Muscle of arm (tissue), 12 donors: ENCODE data around the gene KDELR3. TPM values are rescaled to one million over a fixed set of nuclear protein-coding genes. Genes with fewer than 3 reads are reported as not detected.

Experiments used
- DNase-seq: peaks from one replicate; pipeline ENCODE4 v3.0.0-alpha.2; 2013
- polyA plus RNA-seq, 12 donors: library from polyadenylated mRNA; unstranded; fragments of 120-200 nt; gene quantifications; one replicate each; pipeline ENCODE4 v1.2.1, GENCODE V29; 2013; ENCODE audit not compliant: insufficient read length in 12 of 12

The KDELR3 gene
- polyA plus RNA-seq, 12 donors = 22.9 to 55.8 (median 33.7) TPM; not detected in 1

DNA sequence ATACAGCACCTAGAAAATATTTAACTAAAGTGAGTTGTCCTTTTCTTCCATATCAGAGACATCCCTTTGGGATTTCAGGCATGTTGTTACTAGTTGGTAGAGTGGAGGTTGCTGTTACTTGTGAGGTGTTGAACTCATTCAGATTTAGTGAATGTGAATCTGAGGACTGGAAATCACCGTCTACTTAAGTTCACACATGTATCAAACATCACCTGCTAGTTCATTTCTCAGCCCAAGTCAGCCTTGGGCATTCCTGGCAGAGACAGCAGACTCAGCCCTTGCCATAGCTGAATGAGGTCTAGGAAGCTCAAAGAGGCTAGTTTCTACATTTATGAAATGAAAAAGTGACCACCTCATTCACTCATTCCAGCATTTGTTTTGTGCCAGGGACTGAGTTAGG lies 9.7 kb downstream of the KDELR3 start:
- no peak for DNase-seq

DNA sequence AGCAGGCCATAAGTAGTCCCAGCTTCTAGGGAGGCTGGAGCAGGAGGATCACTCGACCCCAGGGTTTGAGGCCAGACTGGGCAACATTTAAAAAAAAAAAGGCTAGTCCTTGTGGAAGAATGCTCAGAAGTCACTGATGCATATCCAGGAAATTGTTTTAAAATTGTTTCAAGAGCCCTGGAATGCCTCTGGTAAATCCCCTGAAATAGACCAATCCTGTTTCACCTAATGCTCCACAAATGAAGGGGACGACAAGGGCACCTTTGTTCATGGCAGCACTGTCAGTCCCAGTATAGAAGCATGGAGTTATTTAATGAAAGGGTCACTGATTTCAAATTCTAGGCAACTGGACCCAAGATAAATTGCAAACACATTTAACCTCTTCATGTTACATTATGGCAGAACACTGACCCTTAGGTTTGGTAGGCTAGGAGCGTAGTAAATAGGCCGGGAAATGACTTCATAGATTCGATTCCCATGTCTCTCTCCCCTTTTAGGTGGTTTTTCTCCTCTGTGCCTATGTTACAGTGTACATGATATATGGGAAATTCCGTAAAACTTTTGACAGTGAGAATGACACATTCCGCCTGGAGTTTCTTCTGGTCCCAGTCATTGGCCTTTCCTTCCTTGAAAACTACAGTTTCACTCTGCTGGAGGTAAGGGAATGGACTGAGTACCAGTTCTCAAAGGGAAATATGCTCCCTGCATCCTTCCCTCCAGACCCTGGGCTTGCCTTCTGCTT lies 11.4 kb downstream of the KDELR3 start:
- DNase-seq = no peak

DNA sequence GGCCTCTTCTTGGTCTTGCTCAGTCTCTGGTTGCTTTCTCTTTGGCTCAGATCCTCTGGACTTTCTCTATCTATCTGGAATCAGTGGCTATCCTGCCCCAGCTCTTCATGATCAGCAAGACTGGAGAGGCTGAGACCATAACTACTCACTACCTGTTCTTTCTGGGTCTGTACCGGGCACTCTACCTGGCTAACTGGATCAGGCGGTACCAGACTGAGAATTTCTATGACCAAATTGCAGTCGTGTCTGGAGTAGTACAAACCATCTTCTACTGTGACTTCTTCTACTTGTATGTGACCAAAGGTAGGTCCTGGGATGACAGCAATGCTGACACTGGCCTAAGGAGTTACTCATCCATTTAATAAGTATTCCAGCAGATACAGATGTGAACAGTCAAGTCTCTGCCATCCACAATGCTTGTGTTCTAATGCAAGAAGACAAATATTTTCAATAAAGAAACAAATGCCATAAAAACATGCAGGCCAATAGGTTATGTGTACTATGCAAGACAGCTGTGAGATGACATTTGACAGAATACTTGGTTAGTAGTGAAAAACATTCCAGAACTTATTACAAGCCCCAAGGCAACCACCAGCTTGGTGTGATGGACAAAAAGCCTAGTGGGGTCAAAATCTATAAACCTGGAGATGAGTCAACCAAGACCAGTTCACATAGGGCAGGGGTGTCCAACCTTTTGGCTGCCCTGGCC lies 13.4 kb downstream of the KDELR3 start:
- no peak for DNase-seq

DNA sequence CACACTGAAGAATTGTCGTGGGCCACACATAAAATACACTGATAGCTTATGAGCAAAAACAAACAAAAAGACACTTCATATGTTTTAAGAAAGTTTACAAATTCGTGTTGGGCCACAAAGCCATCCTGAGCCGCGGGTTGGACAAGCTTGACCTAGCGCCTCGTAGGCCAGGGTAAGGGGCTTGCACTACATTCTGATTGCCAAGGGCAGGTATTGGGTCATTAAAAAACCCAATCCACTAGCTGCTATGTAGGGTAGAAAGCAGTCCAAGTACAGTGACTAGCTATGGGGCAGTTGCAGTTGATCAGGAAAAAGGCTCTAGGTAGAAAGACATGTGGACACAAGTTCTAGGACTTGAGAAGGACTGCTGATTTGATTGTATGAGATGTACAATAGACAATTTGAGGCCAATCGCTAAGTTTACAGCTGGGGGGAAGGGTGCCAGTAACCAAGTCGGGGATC lies 14.0 kb downstream of the KDELR3 start:
- DNase-seq = no peak

DNA sequence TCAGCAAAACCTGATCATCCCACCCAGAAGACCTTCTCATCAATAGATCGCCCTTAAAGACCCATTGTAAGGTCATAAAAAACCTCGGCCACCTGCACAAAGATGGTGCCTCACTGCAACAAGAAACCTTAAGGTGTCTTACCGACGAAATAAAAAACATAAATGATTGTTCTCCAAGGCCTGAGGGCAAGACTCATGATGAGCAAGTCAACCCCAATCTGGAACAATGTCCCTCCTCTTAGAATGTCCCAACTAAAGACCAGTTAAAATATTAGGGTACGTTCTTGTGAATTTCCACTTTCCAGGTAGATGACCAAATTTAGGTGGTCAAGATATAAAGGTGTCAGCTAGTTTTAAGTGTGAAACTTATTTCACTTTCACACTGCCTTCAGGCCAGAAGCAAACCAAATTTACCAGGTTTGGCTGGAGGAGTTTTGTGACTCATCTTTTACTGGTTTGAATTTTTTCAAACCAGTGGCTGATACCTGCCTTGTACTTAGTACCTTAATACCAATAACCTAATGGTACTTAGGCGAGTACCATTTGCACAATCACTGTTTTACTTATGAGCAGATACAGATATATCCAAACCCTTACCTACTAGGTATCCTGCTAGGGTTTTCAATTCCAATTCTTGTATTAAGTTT lies 14.9 kb downstream of the KDELR3 start:
- no peak for DNase-seq

DNA sequence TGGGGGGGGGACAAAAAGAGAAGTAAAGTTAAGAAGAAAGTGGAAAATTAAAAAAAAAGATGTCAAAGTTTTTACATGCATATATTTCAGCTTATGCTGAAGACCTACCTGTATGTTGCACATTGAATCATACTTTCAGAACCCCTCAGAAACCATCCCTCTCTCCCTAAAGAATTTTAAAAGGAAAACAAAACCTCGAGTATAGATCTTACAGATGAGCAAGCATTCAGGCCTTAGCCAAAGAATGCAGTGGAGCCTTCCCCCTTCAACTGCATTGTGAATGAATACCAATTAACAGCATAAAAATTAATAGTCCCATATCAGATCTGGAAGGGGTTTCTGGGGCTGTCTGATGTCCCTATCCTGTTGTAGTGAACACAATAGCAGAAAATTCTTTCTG lies 16.3 kb downstream of the KDELR3 start:
- DNase-seq = no peak

DNA sequence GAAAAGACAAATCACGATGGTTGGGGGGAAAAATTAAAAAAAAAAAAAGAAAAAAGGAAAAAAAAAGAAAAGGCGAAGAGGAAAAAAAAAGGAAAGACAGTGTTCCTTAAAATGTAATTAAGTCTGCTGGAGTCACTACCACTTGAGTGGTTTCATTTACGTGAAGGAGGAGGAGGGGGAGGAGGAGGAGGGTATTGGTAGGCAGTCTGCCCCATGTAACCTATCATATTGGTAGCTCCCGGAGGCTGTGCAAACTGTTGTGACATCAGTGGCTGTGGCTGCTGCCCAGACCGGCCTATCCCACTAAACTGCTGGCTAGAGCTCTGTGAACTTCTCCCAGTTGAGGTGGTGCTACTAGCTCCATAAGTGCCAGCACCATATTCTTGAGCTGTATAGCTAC lies 17.9 kb downstream of the KDELR3 start:
- DNase-seq = no peak

DNA sequence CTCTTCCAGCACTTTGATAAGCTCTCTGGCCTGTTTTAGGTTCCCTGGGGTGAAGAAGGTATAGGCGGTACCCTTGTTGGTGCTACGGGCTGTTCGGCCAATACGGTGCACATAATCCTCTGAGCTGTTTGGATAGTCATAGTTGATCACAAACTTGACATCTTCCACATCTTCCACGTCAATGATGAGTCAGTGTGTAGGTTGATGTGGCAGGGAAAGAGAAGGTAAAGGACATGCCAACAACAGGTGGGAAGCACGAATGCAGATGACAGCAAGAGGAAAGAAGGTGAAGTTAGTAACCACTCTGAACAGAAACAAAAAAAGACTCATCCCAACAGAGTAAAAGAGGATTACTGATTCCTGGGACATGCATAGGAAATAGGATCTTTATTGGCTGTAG lies 20.1 kb downstream of the KDELR3 start:
- DNase-seq = no peak

DNA sequence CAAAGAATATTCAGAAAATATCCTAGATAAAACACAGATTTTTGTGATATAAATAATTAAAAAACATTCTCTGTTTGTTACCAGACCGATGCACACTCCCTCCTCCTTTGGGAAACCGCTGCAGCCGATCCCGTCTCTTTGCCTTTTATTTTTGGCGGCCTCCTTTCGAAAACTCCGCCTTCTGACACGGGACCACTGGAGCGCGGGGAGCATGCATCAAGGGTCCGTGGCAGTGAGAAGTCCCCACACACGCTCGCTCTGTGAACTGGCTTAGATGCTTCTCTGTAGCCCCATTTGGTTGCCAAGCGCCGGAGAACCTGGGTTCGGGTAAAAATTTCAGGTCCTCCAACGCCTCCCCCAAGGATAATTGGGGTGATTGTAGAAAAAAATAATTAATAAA lies 21.2 kb downstream of the KDELR3 start:
- DNase-seq = no peak

DNA sequence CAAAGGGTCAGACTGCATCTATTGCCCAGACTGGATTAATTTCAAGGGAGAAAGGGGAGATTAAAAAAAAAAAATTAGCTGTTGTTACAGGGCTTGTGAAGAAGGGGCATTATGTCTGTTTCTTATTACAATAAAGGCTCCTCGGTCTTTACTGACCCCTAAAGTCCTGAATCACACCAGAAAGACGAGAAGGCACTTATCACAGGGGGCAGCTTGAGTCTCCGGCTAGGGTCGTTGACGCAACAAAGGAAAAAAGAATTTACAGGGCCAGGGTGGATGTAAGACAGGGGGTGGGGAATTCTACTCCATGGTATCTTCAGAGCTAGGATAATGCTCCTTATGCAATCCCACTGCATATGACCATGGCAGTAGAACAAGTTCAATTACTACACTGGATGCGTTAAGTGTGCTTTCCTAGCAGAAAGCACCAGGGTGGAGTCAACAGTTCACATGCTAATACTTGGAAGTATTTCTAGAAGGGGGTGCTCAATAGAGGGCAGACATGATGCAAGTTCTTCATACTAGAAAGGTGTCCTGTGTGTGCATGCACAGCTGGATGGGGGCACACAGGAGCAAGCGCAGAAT lies 21.8 kb downstream of the KDELR3 start:
- DNase-seq = no peak

DNA sequence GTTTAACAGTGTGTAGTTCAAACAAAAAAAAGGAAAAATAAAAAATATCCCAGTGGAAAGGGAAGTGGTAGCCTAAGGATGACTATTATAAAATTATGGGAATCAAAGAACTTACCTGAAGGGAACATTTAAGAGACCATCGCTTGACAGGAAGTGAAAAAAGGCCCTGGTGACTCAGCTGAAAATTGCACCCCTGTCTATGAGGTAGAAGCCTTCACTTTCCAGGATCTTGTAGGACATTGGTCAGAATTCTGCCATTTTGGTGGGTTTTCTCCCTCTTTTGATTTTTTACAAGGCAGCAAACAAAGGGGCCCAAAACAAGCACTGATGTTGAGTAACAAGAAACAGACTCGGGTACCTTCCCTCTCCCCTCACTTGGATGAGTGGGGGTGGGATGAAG lies 22.6 kb downstream of the KDELR3 start:
- no peak for DNase-seq

DNA sequence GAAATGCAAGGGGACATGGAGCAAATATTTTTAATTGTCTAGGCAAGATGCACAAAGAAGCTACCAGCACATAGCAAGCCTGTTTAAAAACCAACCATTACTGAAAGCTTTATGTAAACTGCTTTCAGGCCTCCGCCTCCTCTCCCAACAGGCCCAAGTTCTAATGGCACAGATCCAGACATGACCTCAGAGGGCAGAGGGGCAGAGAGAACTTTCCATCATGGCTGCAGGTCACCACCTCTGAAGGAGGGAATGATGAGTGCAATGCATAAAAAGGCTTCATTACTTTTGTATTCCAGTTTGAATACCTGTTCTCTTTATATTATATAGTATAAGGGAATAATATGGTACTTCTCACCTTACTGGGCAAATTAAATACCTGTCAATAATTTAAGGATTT lies 23.0 kb downstream of the KDELR3 start:
- DNase-seq = peak; percentile 46

DNA sequence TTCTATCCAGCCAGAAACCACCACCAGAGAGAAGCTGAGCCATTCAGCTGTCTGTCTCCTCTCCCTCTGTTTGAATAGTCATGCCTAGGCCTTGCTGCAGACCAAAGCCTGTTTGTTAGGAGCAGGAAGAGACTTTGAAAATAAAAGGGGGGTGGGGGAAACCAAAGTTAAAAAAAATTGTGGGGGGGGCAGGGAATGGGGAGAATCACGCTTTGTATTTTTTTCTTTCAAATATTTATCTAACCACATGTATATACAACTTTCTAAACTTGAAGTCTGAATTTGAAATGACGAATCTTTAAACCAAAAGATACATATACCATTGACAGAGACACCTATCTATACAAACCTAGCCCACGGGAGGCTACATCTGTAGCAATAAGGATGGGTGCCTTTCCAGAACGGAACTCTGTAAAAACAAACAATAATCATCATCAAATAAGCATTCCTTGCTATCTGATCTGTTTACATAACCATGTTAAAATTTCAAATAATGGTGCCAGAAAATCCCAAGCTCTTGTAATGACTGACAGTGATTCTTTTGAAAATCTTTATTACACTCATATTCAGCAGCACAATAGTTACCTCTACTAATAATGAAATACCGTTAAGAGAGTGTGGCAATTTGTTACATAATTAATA lies 23.9 kb downstream of the KDELR3 start:
- no peak for DNase-seq

DNA sequence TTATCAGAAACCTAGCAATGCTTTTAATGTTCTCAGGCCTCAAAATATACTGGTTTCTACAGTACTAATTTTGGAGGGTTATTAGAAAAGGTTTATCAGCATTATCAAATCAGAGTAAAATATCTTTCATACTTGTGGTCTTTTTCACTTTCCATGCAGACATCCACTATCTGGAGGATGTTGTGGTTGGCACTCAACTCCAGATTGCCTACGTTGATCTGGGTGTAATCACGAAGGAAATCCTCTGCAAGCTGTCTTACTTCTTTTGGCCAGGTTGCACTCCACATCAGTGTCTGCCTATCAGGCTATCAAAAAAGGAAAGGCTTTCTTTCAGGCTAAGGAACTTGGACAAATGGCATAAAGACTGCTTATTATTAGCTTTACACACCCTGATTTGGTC lies 26.6 kb downstream of the KDELR3 start:
- no peak for DNase-seq

DNA sequence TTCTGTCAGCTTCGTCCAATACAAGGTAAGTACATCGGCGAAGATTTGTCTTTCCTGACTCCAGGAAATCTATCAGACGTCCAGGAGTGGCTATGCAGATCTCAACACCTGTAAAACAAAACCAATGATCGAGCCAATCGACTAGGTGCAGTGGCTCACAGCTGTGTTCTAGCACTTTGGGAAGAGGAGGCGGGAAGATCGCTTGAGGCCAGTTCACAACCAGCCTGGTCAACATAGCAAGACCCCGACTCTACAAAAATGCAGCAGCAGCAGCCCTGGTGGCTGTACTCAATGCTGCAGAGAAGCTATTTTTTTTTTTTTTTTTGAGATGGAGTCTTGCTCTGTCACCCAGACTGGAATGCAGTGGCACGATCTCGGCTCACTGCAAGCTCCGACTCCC lies 27.0 kb downstream of the KDELR3 start:
- DNase-seq = no peak

DNA sequence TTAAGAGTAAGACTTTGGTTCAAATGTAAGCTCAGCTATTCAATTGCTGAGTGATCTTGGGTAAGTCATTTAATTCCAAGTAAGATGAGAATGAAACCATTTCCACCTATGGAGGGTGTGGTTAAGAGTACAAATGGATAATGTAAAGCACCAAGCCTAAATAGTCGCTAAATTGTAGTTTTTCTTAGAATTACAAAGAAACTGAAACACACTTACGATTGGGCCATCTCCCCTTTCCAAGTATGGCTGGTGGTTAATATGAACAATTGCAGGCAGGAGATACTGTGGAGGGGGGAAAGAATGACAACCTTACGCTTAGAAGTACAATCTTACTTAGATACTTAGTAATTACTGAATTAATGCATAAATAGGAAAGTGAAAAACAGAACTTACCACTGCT lies 30.0 kb downstream of the KDELR3 start:
- no peak for DNase-seq

DNA sequence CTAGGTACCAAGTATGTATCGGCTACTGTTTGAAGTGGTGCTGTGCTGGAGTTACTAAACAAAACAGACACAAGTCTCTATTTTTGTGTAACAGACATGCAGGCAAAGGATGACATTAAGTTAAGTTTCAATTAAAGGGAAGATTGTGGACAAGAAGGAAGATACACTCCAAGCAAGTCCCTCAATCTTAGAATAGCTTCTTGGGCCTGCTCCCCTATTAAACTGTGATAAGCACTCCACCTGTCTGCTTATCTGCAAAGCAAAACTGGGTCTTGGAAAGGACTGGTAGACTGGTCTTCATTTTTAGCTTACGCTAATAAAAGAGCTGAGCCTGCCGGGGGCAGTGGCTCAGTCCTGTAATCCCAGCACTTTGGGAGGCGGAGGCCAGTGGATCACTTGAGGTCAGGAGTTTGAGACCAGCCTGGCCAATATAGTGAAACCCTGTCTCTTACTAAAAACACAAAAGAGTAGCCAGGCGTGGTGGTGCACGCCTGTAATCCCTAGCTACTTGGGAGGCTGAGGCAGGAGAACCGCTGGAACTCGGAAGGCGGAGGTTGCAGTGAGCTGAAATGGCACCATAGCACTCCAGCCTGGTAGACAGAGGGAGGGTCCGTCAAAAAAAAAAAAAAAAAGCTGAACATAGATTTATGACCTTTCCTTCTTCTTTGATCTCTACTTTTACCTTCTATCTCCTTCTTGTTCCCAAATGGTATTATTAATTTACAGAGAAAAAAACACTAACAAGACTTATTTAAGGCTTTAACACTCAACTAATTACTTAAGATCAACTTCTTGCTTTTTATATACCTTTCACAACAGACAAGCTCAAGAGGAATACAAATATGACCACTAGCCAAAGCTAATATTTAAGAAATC lies 34.1 kb downstream of the KDELR3 start:
- DNase-seq = no peak

DNA sequence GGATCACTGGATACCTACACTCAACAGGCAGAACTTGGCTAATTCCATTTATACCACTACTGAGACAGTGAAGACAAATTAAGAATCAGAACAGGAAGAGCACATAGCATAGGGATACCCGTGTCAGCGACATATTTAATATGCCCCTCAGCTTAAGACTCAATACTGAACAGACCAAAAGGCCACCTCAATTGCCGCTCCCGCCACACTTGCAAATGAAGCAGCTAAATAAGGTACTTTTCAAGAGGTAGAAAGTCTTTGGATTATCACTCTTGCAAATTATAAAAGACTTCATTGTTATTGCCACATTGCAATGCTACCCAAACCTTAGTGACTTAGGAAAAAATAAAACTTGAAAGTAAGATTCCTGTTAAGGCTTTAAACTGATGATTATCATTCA lies 35.1 kb downstream of the KDELR3 start:
- no peak for DNase-seq

DNA sequence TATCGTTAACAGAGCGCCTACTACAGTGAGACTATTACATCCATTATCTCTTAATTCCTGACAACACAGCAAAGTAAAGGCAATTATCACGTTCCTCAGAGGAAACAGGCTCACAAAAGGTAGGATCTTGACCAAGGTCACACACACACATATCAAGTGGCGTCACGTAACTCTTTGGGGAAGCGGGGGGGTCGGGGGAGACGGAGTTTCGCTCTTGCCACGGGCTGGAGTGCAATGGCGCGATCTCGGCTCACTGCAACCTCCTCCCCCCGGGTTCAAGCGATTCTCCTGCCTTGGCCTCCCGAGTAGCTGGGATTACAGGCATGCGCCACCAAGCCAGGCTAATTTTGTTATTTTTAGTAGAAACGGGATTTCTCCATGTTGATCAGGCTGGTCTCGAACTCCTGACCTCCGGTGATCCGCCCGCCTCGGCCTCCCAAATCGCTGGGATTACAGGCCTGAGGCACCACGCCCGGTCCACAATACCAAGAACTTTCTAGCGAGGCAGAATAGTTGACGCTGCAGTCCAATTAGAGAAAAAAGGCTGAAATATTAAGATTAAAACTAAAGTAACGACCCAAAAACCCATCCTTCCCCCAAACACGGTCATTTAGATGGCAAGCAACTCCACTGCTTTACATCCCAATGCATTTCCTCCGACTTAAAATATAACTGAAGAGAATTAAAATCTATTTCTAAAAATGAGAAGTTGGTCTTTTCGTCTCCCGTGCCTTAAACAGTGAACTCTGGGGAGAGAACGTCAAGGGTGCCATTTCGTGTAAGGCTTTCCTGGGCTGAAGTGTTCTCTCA lies 37.0 kb downstream of the KDELR3 start:
- DNase-seq = no peak

DNA sequence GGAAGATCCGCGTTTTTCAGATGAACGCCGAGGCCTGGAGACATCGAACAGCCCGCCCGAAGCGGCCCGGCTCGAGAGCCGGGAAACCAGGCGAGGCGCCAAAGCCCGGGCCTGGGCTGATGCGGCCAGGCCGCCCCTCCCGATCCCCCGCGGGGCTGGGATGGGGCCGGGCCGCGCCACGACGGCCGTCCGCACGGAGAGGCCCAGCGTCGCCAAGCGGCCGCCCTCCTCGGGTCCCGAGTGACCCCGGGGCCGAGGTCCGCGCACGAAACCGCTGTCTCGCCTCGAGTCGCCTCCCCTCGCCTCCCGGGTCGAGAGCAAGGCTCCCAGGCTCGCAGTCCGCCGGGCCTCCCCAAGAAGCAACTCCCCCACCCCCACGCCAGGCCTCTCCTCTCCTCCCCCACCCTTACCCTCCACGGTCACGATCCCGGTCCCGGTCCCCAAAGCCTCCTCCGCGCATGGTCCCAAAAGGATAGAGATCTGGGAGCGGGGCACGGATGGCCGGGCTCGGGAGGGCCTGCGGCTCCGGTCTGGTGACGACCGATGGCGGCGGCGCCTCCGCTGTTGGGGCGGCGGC lies 37.7 kb downstream of the KDELR3 start:
- peak; percentile 81 for DNase-seq
